Keratinocyte (primary cell): Measurements from ENCODE around the gene FARP1. TPM values are rescaled to one million over a fixed set of nuclear protein-coding genes. Genes with fewer than 3 reads are reported as not detected.

ENCODE experiments used
- DNase-seq: peaks from one replicate; pipeline ENCODE4 v3.0.0-alpha.2; 2011; ENCODE audit warnings: low read depth, missing footprints, low spot score
- FAIRE-seq: peaks from 2 replicates; lab custom pipeline; 2011; peaks lifted over from hg19 to GRCh38; lab: Jason Lieb, UNC
- H2AFZ ChIP-seq: 2 replicates; pipeline ENCODE4 v1.6.0; 2012; ENCODE audit warnings: low read length, control low read depth, inconsistent platforms; ENCODE audit not compliant: control insufficient read depth
- H3K27ac ChIP-seq: 2 replicates; pipeline ENCODE4 v1.5.1; 2011; ENCODE audit warnings: low read length; ENCODE audit not compliant: control insufficient read depth, insufficient read depth
- H3K27me3 ChIP-seq: 3 replicates; pipeline ENCODE4 v1.6.0; 2011; ENCODE audit warnings: low read length; ENCODE audit not compliant: control insufficient read depth, insufficient read depth; ENCODE audit errors: extremely low read depth
- H3K36me3 ChIP-seq, 2 experiments: 2 replicates in 1 of 2; 3 replicates in 1 of 2; pipeline ENCODE4 v1.5.1; 2011; ENCODE audit warnings: low read length in 2 of 2, mild to moderate bottlenecking in 1 of 2; ENCODE audit not compliant: control insufficient read depth in 2 of 2, insufficient read depth in 2 of 2; ENCODE audit errors: extremely low read depth in 1 of 2
- H3K4me1 ChIP-seq: 3 replicates; pipeline ENCODE4 v1.5.1; 2011; ENCODE audit warnings: low read length; ENCODE audit not compliant: control insufficient read depth, insufficient read depth; ENCODE audit errors: extremely low read depth
- H3K4me2 ChIP-seq: 3 replicates; pipeline ENCODE4 v1.6.0; 2011; ENCODE audit warnings: low read depth, low read length; ENCODE audit not compliant: control insufficient read depth, insufficient read depth; ENCODE audit errors: extremely low read depth
- H3K4me3 ChIP-seq, 3 experiments: fragments of 200-600 bp in 1 of 3; sonication (generic) in 1 of 3; 2 replicates in 2 of 3; 3 replicates in 1 of 3; pipeline ENCODE4 v1.5.1; 2011 to 2016; ENCODE audit warnings: low read length in 3 of 3, mild to moderate bottlenecking in 3 of 3, control low read depth in 2 of 3, inconsistent platforms in 1 of 3, low read depth in 1 of 3, mixed read lengths in 1 of 3, mixed run types in 1 of 3, moderate library complexity in 1 of 3; ENCODE audit not compliant: control insufficient read depth in 2 of 3, insufficient read depth in 2 of 3; ENCODE audit errors: extremely low read depth in 1 of 3
- H3K79me2 ChIP-seq: 2 replicates; pipeline ENCODE4 v1.6.0; 2012; ENCODE audit warnings: low read length; ENCODE audit not compliant: control insufficient read depth, insufficient read depth
- H3K9ac ChIP-seq: 3 replicates; pipeline ENCODE4 v1.6.0; 2011; ENCODE audit warnings: low read length; ENCODE audit not compliant: control insufficient read depth, insufficient read depth; ENCODE audit errors: extremely low read depth
- H3K9me1 ChIP-seq: 3 replicates; pipeline ENCODE4 v1.6.0; 2011; ENCODE audit warnings: low read length; ENCODE audit not compliant: control insufficient read depth, insufficient read depth; ENCODE audit errors: extremely low read depth
- H3K9me3 ChIP-seq: 2 replicates; pipeline ENCODE4 v1.5.1; 2012; ENCODE audit warnings: low read depth, low read length; ENCODE audit not compliant: control insufficient read depth
- H4K20me1 ChIP-seq: 3 replicates; pipeline ENCODE4 v1.6.0; 2011; ENCODE audit warnings: low read length; ENCODE audit not compliant: control insufficient read depth, insufficient read depth; ENCODE audit errors: extremely low read depth
- EZH2 ChIP-seq: IDR thresholded peaks from one replicate; pipeline ENCODE4 v1.6.1; 2012; ENCODE audit warnings: inconsistent platforms, mild to moderate bottlenecking, low read length, moderate library complexity
- dilution Hi-C: fragments of 300-500 bp; cut with MboI; formaldehyde crosslinking; loops from one replicate; pipeline ENCODE4 v1.7.0; 2020; ENCODE audit warnings: low sequenced_read_pairs; ENCODE audit not compliant: extremely low pct_ligation_motif_present
- polyA plus RNA-seq, 5 experiments: library from polyadenylated mRNA; depleted of rRNA in 3 of 5; stranded (reverse) in 3 of 5; stranded (forward) in 1 of 5; unstranded in 1 of 5; fragments of >200 nt; gene quantifications; 1 replicate in 1 of 5; 2 replicates in 3 of 5; 3 replicates in 1 of 5; pipeline versions ENCODE4 v1.2.1 to v1.2.3, GENCODE V29; 2011 to 2012; ENCODE audit warnings: missing spikeins in 2 of 5, low read depth in 1 of 5, low replicate concordance in 1 of 5
- TF ChIP-seq, protein P1 (sequence below), 3 experiments: IDR thresholded peaks in 1 of 3; conservative IDR thresholded peaks in 1 of 3; optimal IDR thresholded peaks in 1 of 3; 2 replicates in 2 of 3; 3 replicates in 1 of 3; pipeline versions ENCODE3 to v1.5.1; 2011; ENCODE audit warnings: low read length in 3 of 3, mild to moderate bottlenecking in 3 of 3, moderate library complexity in 2 of 3, control low read depth in 1 of 3, inconsistent platforms in 1 of 3; ENCODE audit not compliant: insufficient read depth in 2 of 3; ENCODE audit errors: extremely low read depth in 1 of 3

FARP1 gene
- polyA plus RNA-seq, 1 donor (not counting 4 experiments of a cell fraction or from before 2014, with no cell fraction given), result 10.3 TPM

DNA sequence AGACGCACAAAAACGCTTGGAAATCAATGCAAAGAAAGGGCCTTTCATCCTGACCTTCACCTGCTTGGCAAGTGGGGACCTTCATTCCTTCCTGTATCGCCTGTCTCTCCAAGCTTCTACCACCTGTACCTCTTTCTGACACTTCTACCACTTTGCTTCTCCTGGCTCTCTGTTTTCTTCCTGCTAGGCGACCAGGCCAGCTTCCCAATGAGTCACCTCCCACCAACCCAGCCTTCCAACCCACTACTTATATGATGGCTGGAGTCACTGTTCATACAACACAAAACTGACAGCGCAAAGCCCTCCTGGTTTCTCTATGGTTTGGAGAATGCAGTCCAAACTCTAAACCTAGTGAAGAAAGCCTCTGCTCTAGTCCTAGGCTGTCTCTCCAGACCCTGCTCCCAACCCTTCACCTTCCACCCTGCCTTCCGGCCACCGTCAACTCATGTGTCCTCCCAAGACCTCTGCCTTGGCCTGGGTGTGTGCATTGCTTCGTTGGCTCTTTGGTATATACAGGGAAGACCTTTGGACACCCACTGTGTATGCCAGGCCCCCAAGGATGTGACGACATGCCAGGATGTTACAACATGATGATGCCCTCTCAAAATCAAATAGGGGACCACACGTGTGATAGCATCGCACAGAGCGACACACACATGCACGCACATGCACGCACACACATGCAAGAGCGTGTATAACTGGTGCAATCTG, 285.5 kb downstream of the FARP1 start:
- no peaks in the 10 kb centered on the region for H3K27me3 ChIP-seq
- H3K4me2 ChIP-seq, result no peak overlapping the region
- FAIRE-seq (no peak), DNase-seq (no peak)
- H3K9ac ChIP-seq, result no peak overlapping the region
- H3K36me3 ChIP-seq, result no peaks in the 10 kb centered on the region
- no peak overlapping the region for H2AFZ ChIP-seq
- H4K20me1 ChIP-seq, result no peaks in the 10 kb centered on the region
- H3K9me3 ChIP-seq, result no peaks in the 10 kb centered on the region
- no peak overlapping the region for H3K4me3 ChIP-seq
- H3K27ac ChIP-seq, result no peak overlapping the region
- no peaks in the 10 kb centered on the region for H3K9me1 ChIP-seq
- H3K79me2 ChIP-seq, result no peaks in the 10 kb centered on the region
- H3K4me1 ChIP-seq, result no peaks in the 10 kb centered on the region
- no peak for TF ChIP-seq EZH2
- TF ChIP-seq, protein P1, sequence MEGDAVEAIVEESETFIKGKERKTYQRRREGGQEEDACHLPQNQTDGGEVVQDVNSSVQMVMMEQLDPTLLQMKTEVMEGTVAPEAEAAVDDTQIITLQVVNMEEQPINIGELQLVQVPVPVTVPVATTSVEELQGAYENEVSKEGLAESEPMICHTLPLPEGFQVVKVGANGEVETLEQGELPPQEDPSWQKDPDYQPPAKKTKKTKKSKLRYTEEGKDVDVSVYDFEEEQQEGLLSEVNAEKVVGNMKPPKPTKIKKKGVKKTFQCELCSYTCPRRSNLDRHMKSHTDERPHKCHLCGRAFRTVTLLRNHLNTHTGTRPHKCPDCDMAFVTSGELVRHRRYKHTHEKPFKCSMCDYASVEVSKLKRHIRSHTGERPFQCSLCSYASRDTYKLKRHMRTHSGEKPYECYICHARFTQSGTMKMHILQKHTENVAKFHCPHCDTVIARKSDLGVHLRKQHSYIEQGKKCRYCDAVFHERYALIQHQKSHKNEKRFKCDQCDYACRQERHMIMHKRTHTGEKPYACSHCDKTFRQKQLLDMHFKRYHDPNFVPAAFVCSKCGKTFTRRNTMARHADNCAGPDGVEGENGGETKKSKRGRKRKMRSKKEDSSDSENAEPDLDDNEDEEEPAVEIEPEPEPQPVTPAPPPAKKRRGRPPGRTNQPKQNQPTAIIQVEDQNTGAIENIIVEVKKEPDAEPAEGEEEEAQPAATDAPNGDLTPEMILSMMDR (optimal IDR thresholded peaks at IDR 0.05 in 1 of 3, IDR thresholded peaks at IDR 0.05 in 1 of 3, conservative IDR thresholded peaks at IDR 0.05 in 1 of 3; ENCODE audit: extremely low read depth in 1 of 3, insufficient read depth in 2 of 3, low read length in 3 of 3), result no peak
- dilution Hi-C loops, result no loop called here

DNA sequence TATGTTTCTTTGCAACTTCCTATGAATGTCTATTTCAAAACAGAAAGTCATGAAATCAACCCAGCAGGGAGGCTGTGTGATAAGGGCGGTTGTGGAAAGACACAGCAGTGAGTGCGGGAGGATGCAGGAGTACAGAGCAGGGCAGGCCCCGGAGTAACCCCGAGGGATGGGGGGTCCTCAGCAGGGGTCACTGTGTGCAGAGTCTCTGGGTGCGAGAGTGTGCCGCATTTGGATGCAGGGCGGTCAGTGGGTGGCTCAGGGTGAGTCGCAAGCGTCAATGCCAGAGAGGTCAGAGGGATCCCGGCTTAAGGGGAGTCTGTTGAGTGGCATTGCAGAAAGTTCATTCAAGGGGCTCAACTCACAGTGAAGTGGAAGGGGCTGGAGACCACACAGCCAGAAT, 286.2 kb downstream of the FARP1 start:
- Histone ChIP-seq H3K4me2 (no peak overlapping the region), H4K20me1 (no peaks in the 10 kb centered on the region), H3K27ac (no peak overlapping the region), H3K79me2 (no peaks in the 10 kb centered on the region), H3K4me1 (no peaks in the 10 kb centered on the region), H3K9me1 (no peaks in the 10 kb centered on the region), H3K27me3 (no peaks in the 10 kb centered on the region), H2AFZ (no peak overlapping the region), H3K9ac (no peak overlapping the region), H3K9me3 (no peaks in the 10 kb centered on the region), H3K36me3 (no peaks in the 10 kb centered on the region), H3K4me3 (no peak overlapping the region)
- DNase-seq, result no peak
- no peak for TF ChIP-seq EZH2
- TF ChIP-seq, protein P1 (optimal IDR thresholded peaks at IDR 0.05 in 1 of 3, IDR thresholded peaks at IDR 0.05 in 1 of 3, conservative IDR thresholded peaks at IDR 0.05 in 1 of 3; ENCODE audit: extremely low read depth in 1 of 3, insufficient read depth in 2 of 3, low read length in 3 of 3), result no peak
- dilution Hi-C loops, result no loop called here
- FAIRE-seq, result no peak
